Right atrium auricular region (tissue), 2 donors: Measurements from ENCODE around the gene TDRD15. TPM values are rescaled to one million over a fixed set of nuclear protein-coding genes. Genes with fewer than 3 reads are reported as not detected.
"Not testable (repeated sequence)": the region's sequence is repeated elsewhere in the genome, so short reads cannot be mapped to it uniquely, and the experiment has no call there.

Experiments used
- DNase-seq: peaks from one replicate; pipeline ENCODE4 v3.0.0-alpha.2; 2019; ENCODE audit warnings: low spot score
- H3K27ac ChIP-seq, 2 donors: fragments of 200-600 bp; sonication (generic); 1 replicate in 1 of 2; 2 replicates in 1 of 2; pipeline ENCODE4 v1.5.1; 2016 to 2019
- H3K27me3 ChIP-seq, 2 donors: fragments of 200-600 bp; sonication (generic); one replicate each; pipeline versions ENCODE4 v1.5.1 to v1.6.0; 2017 to 2019
- H3K36me3 ChIP-seq: fragments of 200-600 bp; sonication (generic); one replicate; pipeline ENCODE4 v1.5.1; 2016
- H3K4me1 ChIP-seq, 2 donors: fragments of 200-600 bp; sonication (generic); one replicate each; pipeline versions ENCODE4 v1.5.1 to v1.6.0; 2017 to 2019
- H3K4me3 ChIP-seq, 2 donors: fragments of 200-600 bp; sonication (generic); 1 replicate in 1 of 2; 2 replicates in 1 of 2; pipeline ENCODE4 v1.5.1; 2017 to 2019; ENCODE audit warnings: mild to moderate bottlenecking in 1 of 2, moderate library complexity in 1 of 2
- H3K9me3 ChIP-seq, 2 donors: fragments of 200-600 bp; sonication (generic); one replicate each; pipeline ENCODE4 v1.5.1; 2019
- CTCF ChIP-seq, 2 donors: fragments of 200-600 bp; sonication (generic); IDR thresholded peaks; one replicate each; pipeline ENCODE4 v1.5.1; 2019; ENCODE audit warnings: antibody characterized with exemption in 2 of 2
- total RNA-seq, 2 donors: library from RNA; depleted of rRNA; stranded (reverse); fragments of >200 nt; gene quantifications; one replicate each; pipeline ENCODE4 v1.1.0, GENCODE V29; 2016

Gene TDRD15
- total RNA-seq, 2 donors from 2014 or later, result 1.7 TPM; not detected in 1

GRCh38 chr2:21095178-21095577 is 28.6 kb upstream of the TDRD15 start:
- TF ChIP-seq CTCF (IDR thresholded peaks at IDR 0.05), result no peak
- no peaks in the 10 kb centered on the region for H3K9me3 ChIP-seq
- H3K4me1 ChIP-seq, result no peaks in the 10 kb centered on the region
- DNase-seq, result no peak
- no peaks in the 10 kb centered on the region for H3K27me3 ChIP-seq
- H3K4me3 ChIP-seq, result no peak overlapping the region
- peak overlapping the region in 1 of 2 donors; percentile 31 for H3K27ac ChIP-seq
- H3K36me3 ChIP-seq, result no peaks in the 10 kb centered on the region

DNA sequence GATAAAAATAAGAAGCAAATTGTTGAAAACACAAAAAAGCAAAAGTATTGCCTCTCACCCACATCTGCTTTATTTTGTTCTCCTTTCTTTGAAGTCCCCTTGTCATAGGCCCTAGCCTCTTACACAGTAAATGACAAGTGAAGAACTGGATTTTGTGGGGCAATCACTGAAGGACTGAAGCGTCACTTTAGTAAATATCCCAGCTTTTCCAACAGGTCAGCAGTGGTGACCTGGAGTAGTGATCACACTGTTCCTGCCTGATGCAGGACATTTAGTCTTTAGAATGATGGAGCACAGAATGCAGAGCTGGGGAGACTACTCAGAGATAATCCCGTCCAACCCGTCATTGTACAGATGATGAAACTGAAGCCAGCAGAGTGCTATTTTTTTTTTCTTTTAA is 28.1 kb upstream of the TDRD15 start:
- H3K27me3 ChIP-seq, result no peaks in the 10 kb centered on the region
- TF ChIP-seq CTCF (IDR thresholded peaks at IDR 0.05), result no peak
- H3K27ac ChIP-seq, result peak overlapping the region in 1 of 2 donors; percentile 31
- no peak for DNase-seq
- H3K4me3 ChIP-seq, result no peak overlapping the region
- no peaks in the 10 kb centered on the region for H3K9me3 ChIP-seq
- no peaks in the 10 kb centered on the region for H3K4me1 ChIP-seq
- H3K36me3 ChIP-seq, result no peaks in the 10 kb centered on the region

DNA sequence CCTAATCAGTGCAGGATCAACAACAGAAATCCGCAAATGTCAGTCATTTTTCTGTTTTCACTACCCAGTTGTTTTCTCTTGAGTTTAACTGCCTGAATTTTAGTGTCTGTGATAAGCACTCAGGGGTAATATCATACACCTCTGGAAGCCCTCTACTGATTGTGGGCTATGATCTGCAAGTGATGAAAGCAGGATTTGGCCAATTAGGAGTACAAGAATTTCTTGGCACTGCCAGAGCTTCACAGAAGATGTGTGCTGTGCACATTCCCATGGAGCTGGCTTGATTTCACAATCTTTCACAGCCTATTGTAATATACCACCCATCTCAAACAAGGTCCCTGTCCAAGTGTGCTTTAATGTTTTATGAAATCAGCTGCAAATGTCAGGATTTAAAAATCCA is 27.3 kb upstream of the TDRD15 start:
- no peak for DNase-seq
- no peaks in the 10 kb centered on the region for H3K9me3 ChIP-seq
- H3K36me3 ChIP-seq, result no peaks in the 10 kb centered on the region
- H3K4me1 ChIP-seq, result no peaks in the 10 kb centered on the region
- no peak overlapping the region for H3K4me3 ChIP-seq
- H3K27ac ChIP-seq, result peak overlapping the region in 1 of 2 donors; percentile 31
- no peak for TF ChIP-seq CTCF (IDR thresholded peaks at IDR 0.05)
- H3K27me3 ChIP-seq, result no peaks in the 10 kb centered on the region

GRCh38 chr2:21097331-21097730 is 26.4 kb upstream of the TDRD15 start:
- Histone ChIP-seq H3K4me3 (no peak overlapping the region), H3K27ac (no peak overlapping the region), H3K9me3 (no peaks in the 10 kb centered on the region), H3K36me3 (no peaks in the 10 kb centered on the region), H3K4me1 (no peaks in the 10 kb centered on the region), H3K27me3 (no peaks in the 10 kb centered on the region)
- DNase-seq, result no peak
- TF ChIP-seq CTCF (IDR thresholded peaks at IDR 0.05), result no peak

DNA sequence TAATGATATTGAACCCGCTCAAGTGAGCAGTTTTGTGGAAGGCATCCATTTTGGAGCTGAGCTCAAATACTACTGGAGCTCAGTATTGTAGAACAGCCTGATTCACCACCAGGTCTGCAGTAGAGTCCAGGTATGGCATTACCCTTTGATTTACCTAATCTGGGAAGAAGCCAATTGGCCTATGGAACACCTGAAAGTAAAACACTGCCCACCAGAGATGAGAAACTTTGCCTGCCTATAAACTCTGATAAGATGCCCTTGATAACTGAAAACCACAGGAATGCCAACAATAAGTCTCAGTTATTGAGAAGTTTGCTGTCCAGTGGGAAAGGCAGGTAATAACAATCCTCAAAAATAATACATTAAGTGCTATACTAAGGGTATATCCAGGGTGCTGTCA is 25.5 kb upstream of the TDRD15 start:
- H3K36me3 ChIP-seq, result no peaks in the 10 kb centered on the region
- no peak overlapping the region for H3K27ac ChIP-seq
- no peaks in the 10 kb centered on the region for H3K4me1 ChIP-seq
- no peak overlapping the region for H3K4me3 ChIP-seq
- H3K27me3 ChIP-seq, result no peaks in the 10 kb centered on the region
- no peak for DNase-seq
- TF ChIP-seq CTCF (IDR thresholded peaks at IDR 0.05), result no peak
- no peaks in the 10 kb centered on the region for H3K9me3 ChIP-seq

DNA sequence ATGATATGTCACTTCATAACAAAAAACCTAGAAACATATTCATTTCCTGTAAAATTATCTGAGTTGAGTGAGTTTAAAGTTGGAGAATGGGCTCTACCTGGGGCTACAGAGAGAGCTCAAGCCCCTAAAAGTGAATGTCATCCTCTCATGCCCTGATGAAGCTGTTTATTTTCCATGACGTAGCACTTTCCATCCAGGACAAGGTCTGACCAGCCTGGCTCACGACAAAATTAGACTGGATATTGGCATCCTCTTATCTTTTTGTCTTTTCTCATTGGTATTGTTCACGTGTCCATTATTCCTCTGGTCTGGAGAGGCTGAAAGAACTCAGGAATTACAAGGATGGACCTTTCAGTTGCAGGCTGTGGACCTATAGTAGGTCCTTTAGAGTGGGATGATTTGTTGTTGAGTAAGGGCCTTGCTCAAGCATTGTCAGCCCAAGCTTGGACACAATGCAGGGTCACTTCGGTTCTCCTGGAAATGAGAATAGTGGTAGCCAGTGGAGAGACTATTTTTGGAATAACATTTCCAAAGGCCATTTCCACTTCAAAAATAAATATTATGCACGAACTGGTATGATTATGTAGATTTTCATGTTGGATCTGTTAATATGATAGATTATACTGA is 24.4 kb upstream of the TDRD15 start:
- Histone ChIP-seq H3K4me3 (no peak overlapping the region), H3K36me3 (no peaks in the 10 kb centered on the region), H3K27me3 (no peaks in the 10 kb centered on the region), H3K4me1 (no peaks in the 10 kb centered on the region), H3K9me3 (no peaks in the 10 kb centered on the region), H3K27ac (peak overlapping the region in 1 of 2 donors; percentile 35)
- no peak for TF ChIP-seq CTCF (IDR thresholded peaks at IDR 0.05)
- no peak for DNase-seq

GRCh38 chr2:21101514-21102155 is 22.1 kb upstream of the TDRD15 start:
- not testable (repeated sequence) for H3K4me1 ChIP-seq, DNase-seq, H3K9me3 ChIP-seq, H3K27me3 ChIP-seq, H3K4me3 ChIP-seq, H3K27ac ChIP-seq, H3K36me3 ChIP-seq
